PFSK-1 (cell line): ENCODE measurements around the gene TMEM154.

Experiments
- FOXP2 ChIP-seq: optimal IDR thresholded peaks from 2 replicates; pipeline ENCODE3; 2011; ENCODE audit warnings: borderline replicate concordance, control low read depth, inconsistent platforms; ENCODE audit not compliant: insufficient read depth; ENCODE audit errors: extremely low read length, extremely low read depth
- POLR2AphosphoS5 ChIP-seq: IDR thresholded peaks from 2 replicates; pipeline ENCODE4 v1.6.1; 2012; ENCODE audit warnings: low read depth, mild to moderate bottlenecking, control low read depth, low read length, moderate library complexity
- REST ChIP-seq, 2 experiments: IDR thresholded peaks; 2 replicates each; pipeline versions ENCODE4 v1.6.1 to v1.8.0; 2011 to 2012; ENCODE audit warnings: low read depth in 2 of 2, low read length in 2 of 2, control low read depth in 1 of 2, inconsistent platforms in 1 of 2, mild to moderate bottlenecking in 1 of 2, moderate library complexity in 1 of 2; ENCODE audit not compliant: insufficient read depth in 1 of 2
- SIN3A ChIP-seq: IDR thresholded peaks from 2 replicates; pipeline ENCODE4 v1.6.1; 2012; ENCODE audit warnings: mild to moderate bottlenecking, low read length, moderate library complexity, borderline replicate concordance; ENCODE audit not compliant: insufficient read depth
- TAF1 ChIP-seq: IDR thresholded peaks from 2 replicates; pipeline ENCODE4 v1.6.1; 2012; ENCODE audit warnings: low read length, control low read depth, borderline replicate concordance; ENCODE audit not compliant: insufficient read depth

Gene TMEM154

GRCh38 chr4:152704788-152705187 is 25.0 kb upstream of the TMEM154 start:
- no peak for TF ChIP-seq REST (IDR thresholded peaks at IDR 0.05; ENCODE audit: insufficient read depth in 1 of 2, low read depth in 2 of 2, low read length in 2 of 2)
- no peak for TF ChIP-seq POLR2AphosphoS5
- no peak for TF ChIP-seq SIN3A
- no peak for TF ChIP-seq FOXP2
- TF ChIP-seq TAF1 = no peak

- TF ChIP-seq POLR2AphosphoS5 (no peak), TAF1 (no peak), SIN3A (no peak), FOXP2 (no peak), REST (IDR thresholded peaks at IDR 0.05; ENCODE audit: insufficient read depth in 1 of 2, low read depth in 2 of 2, low read length in 2 of 2) (no peak)
These were observed 20.4 kb upstream of the TMEM154 start for GRCh38 chr4:152700151-152700550.

GRCh38 chr4:152699313-152699712 is 19.5 kb upstream of the TMEM154 start:
- TF ChIP-seq SIN3A = no peak

GRCh38 chr4:152698089-152698499 is 18.3 kb upstream of the TMEM154 start:
- TF ChIP-seq SIN3A (no peak), POLR2AphosphoS5 (no peak), TAF1 (no peak), REST (IDR thresholded peaks at IDR 0.05; ENCODE audit: insufficient read depth in 1 of 2, low read depth in 2 of 2, low read length in 2 of 2) (no peak), FOXP2 (no peak)

- TF ChIP-seq POLR2AphosphoS5 (no peak), SIN3A (no peak), REST (IDR thresholded peaks at IDR 0.05; ENCODE audit: insufficient read depth in 1 of 2, low read depth in 2 of 2, low read length in 2 of 2) (no peak), TAF1 (no peak), FOXP2 (no peak)
These were observed 17.7 kb upstream of the TMEM154 start for GRCh38 chr4:152697284-152698088.
